GM23338 (cell line): ENCODE data around the gene TASOR2. TPM values are rescaled to one million over a fixed set of nuclear protein-coding genes. Genes with fewer than 3 reads are reported as not detected.

Experiments
- ATAC-seq: fragments of 200-7000 bp; cut with Tn5 transposase; 3 replicates; pipeline ENCODE4 v1.9.1; 2020
- DNase-seq: peaks from one replicate; pipeline ENCODE4 v3.0.0-alpha.2; 2015; ENCODE audit warnings: low spot score
- H2AFZ ChIP-seq: fragments of 200-600 bp; sonication (generic); 2 replicates; pipeline ENCODE4 v1.8.0; 2016; ENCODE audit warnings: antibody characterized with exemption, mild to moderate bottlenecking, moderate library complexity
- H3F3A ChIP-seq: fragments of 200-600 bp; sonication (generic); replicated peaks from 2 replicates; pipeline ENCODE4 v1.8.0; 2017; ENCODE audit warnings: antibody characterized with exemption, mixed run types, low read depth
- H3K27ac ChIP-seq: fragments of 200-600 bp; sonication (generic); 2 replicates; pipeline ENCODE4 v1.6.1; 2016; ENCODE audit warnings: low read depth
- H3K27me3 ChIP-seq: fragments of 200-600 bp; sonication (generic); 2 replicates; pipeline ENCODE4 v1.8.0; 2016; ENCODE audit warnings: mild to moderate bottlenecking, mixed run types, moderate library complexity; ENCODE audit not compliant: insufficient read depth
- H3K36me3 ChIP-seq: fragments of 200-600 bp; sonication (generic); 2 replicates; pipeline ENCODE4 v1.8.0; 2016; ENCODE audit warnings: mild to moderate bottlenecking; ENCODE audit not compliant: insufficient read depth
- H3K4me1 ChIP-seq: fragments of 200-600 bp; sonication (generic); 2 replicates; pipeline ENCODE4 v1.8.0; 2016; ENCODE audit warnings: mild to moderate bottlenecking, moderate library complexity; ENCODE audit not compliant: insufficient read depth
- H3K4me2 ChIP-seq: fragments of 200-600 bp; sonication (generic); 2 replicates; pipeline ENCODE4 v1.7.1; 2017; ENCODE audit warnings: mixed run types
- H3K4me3 ChIP-seq: fragments of 200-600 bp; sonication (generic); 2 replicates; pipeline ENCODE4 v1.6.1; 2016; ENCODE audit warnings: mixed run types
- H3K79me2 ChIP-seq: fragments of 200-600 bp; sonication (generic); replicated peaks from 2 replicates; pipeline ENCODE4 v1.8.0; 2017; ENCODE audit warnings: mild to moderate bottlenecking; ENCODE audit not compliant: insufficient read depth
- H3K9me2 ChIP-seq: fragments of 200-600 bp; sonication (generic); 2 replicates; pipeline ENCODE4 v1.8.0; 2017; ENCODE audit not compliant: insufficient read depth
- H4K20me1 ChIP-seq: fragments of 200-600 bp; sonication (generic); replicated peaks from 2 replicates; pipeline ENCODE4 v1.8.0; 2017; ENCODE audit warnings: mild to moderate bottlenecking; ENCODE audit not compliant: insufficient read depth
- H3K27ac Mint-ChIP-seq: 2 replicates; pipeline ENCODE4 v1.8.0; 2020; ENCODE audit warnings: inconsistent platforms, mild to moderate bottlenecking, moderate library complexity, mixed read lengths
- H3K27me3 Mint-ChIP-seq: 3 replicates; pipeline ENCODE4 v1.8.0; 2022; ENCODE audit warnings: low read depth, mild to moderate bottlenecking, moderate library complexity, mixed read lengths, inconsistent platforms; ENCODE audit not compliant: insufficient read depth, poor library complexity
- H3K36me3 Mint-ChIP-seq: 3 replicates; pipeline ENCODE4 v1.8.0; 2021; ENCODE audit warnings: low read depth, mild to moderate bottlenecking, inconsistent platforms, moderate library complexity, mixed read lengths
- H3K4me1 Mint-ChIP-seq: 3 replicates; pipeline ENCODE4 v1.8.0; 2020; ENCODE audit warnings: mild to moderate bottlenecking, inconsistent platforms, mixed read lengths
- H3K4me3 Mint-ChIP-seq: 3 replicates; pipeline ENCODE4 v1.8.0; 2021; ENCODE audit warnings: moderate library complexity, mild to moderate bottlenecking, inconsistent platforms, mixed read lengths
- H3K9me3 Mint-ChIP-seq: 3 replicates; pipeline ENCODE4 v1.8.0; 2020; ENCODE audit warnings: moderate library complexity, mild to moderate bottlenecking, inconsistent platforms, mixed read lengths
- CREB1 ChIP-seq: fragments of 250-450 bp; sonication (Bioruptor Pico); IDR thresholded peaks from 2 replicates; pipeline ENCODE4 v1.5.0; 2020; ENCODE audit warnings: low read depth, mild to moderate bottlenecking, moderate library complexity
- EZH2phosphoT487 ChIP-seq: fragments of 200-600 bp; sonication (generic); IDR thresholded peaks from one replicate; pipeline ENCODE4 v1.8.1; 2018; ENCODE audit warnings: antibody characterized with exemption; ENCODE audit not compliant: unreplicated experiment
- NANOG ChIP-seq: IDR thresholded peaks from 2 replicates; pipeline ENCODE4 v1.6.1; 2016; ENCODE audit warnings: antibody characterized with exemption, borderline replicate concordance
- POLR2AphosphoS5 ChIP-seq: IDR thresholded peaks from 2 replicates; pipeline ENCODE4 v1.6.1; 2016; ENCODE audit warnings: antibody characterized with exemption, low read depth
- STAT1 ChIP-seq: IDR thresholded peaks from one replicate; pipeline ENCODE4 v1.6.1; 2016; ENCODE audit warnings: antibody characterized with exemption; ENCODE audit not compliant: unreplicated experiment
- ZNF114 ChIP-seq: fragments of 250-450 bp; sonication (Bioruptor Pico); IDR thresholded peaks from 2 replicates; pipeline ENCODE4 v1.5.0; 2020; ENCODE audit warnings: mild to moderate bottlenecking, moderate library complexity
- ZNF331 ChIP-seq: fragments of 250-450 bp; sonication (Bioruptor Pico); IDR thresholded peaks from 2 replicates; pipeline ENCODE4 v1.5.0; 2020; ENCODE audit warnings: low read depth, mild to moderate bottlenecking, moderate library complexity
- polyA plus RNA-seq: library from polyadenylated mRNA; unstranded; fragments of >200 nt; fragmentation: Nextera tagmentation; extraction: Ambion mirVana; gene quantifications from 2 replicates; pipeline ENCODE4 v1.2.1, GENCODE V29; 2016
- total RNA-seq: library from RNA; depleted of rRNA; stranded (reverse); fragments of >200 nt; shearing (Covaris generic); gene quantifications from 2 replicates; pipeline ENCODE4 v1.2.3, GENCODE V29; 2014
- TF ChIP-seq, protein P1 (sequence below): fragments of 250-450 bp; sonication (Bioruptor Pico); IDR thresholded peaks from 2 replicates; pipeline ENCODE4 v1.5.0; 2020; ENCODE audit warnings: mild to moderate bottlenecking, moderate library complexity
- TF ChIP-seq, protein P2 (sequence below): IDR thresholded peaks from one replicate; pipeline ENCODE4 v1.6.1; 2018; ENCODE audit warnings: antibody characterized with exemption; ENCODE audit not compliant: unreplicated experiment
- TF ChIP-seq, protein P3 (sequence below): IDR thresholded peaks from 2 replicates; pipeline ENCODE4 v1.6.1; 2016; ENCODE audit warnings: antibody characterized with exemption

TASOR2 gene
- total and polyA plus RNA-seq, 2 experiments from 2014 or later, result 45.2 to 110 TPM

DNA sequence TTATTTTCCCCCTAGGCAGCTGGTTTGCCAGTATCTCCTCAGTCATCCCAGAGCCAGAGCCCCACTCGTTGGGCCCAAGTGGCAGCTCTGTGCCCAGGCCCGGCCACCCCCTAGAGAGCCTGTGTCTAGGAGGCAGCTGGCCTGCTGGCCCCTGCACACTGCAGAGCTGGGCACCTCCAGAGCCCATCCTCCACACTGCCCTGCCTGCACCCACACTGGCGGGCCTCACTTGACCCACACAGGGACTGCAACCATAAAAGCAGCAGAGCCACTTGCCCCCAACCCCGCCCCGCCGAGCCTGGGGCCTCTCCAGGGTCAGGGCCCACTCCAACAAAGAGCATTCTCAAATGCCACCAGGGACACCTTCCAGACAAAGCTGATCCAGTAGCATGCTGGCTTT is 23.6 kb upstream of the TASOR2 start:
- H3K27me3 Mint-ChIP-seq, result peaks cover 27% of the 10 kb centered on the region
- 0 out of 2 replicates have a peak, but pooled peaks cover 2% of the 10 kb centered on the region for H3F3A ChIP-seq
- H3K79me2 ChIP-seq, result peaks cover 52% of the 10 kb centered on the region
- H2AFZ ChIP-seq, result no peak overlapping the region
- H3K36me3 Mint-ChIP-seq, result no peaks in the 10 kb centered on the region; the same call in 2 of the 3 replicates
- no peak overlapping the region for H3K4me3 ChIP-seq
- H4K20me1 ChIP-seq, result peaks cover 11% of the 10 kb centered on the region
- H3K4me1 ChIP-seq, result peaks cover 32% of the 10 kb centered on the region
- H3K27me3 ChIP-seq, result no peaks in the 10 kb centered on the region
- H3K4me3 Mint-ChIP-seq, result no peak overlapping the region
- no peak overlapping the region for H3K27ac Mint-ChIP-seq
- no peaks in the 10 kb centered on the region for H3K9me2 ChIP-seq
- no peaks in the 10 kb centered on the region for H3K36me3 ChIP-seq
- H3K9me3 Mint-ChIP-seq, result no peaks in the 10 kb centered on the region
- ATAC-seq, result no peak
- no peak for TF ChIP-seq ZNF331 (CRISPR knock-in tag)
- no peak for TF ChIP-seq STAT1
- TF ChIP-seq, protein P1, sequence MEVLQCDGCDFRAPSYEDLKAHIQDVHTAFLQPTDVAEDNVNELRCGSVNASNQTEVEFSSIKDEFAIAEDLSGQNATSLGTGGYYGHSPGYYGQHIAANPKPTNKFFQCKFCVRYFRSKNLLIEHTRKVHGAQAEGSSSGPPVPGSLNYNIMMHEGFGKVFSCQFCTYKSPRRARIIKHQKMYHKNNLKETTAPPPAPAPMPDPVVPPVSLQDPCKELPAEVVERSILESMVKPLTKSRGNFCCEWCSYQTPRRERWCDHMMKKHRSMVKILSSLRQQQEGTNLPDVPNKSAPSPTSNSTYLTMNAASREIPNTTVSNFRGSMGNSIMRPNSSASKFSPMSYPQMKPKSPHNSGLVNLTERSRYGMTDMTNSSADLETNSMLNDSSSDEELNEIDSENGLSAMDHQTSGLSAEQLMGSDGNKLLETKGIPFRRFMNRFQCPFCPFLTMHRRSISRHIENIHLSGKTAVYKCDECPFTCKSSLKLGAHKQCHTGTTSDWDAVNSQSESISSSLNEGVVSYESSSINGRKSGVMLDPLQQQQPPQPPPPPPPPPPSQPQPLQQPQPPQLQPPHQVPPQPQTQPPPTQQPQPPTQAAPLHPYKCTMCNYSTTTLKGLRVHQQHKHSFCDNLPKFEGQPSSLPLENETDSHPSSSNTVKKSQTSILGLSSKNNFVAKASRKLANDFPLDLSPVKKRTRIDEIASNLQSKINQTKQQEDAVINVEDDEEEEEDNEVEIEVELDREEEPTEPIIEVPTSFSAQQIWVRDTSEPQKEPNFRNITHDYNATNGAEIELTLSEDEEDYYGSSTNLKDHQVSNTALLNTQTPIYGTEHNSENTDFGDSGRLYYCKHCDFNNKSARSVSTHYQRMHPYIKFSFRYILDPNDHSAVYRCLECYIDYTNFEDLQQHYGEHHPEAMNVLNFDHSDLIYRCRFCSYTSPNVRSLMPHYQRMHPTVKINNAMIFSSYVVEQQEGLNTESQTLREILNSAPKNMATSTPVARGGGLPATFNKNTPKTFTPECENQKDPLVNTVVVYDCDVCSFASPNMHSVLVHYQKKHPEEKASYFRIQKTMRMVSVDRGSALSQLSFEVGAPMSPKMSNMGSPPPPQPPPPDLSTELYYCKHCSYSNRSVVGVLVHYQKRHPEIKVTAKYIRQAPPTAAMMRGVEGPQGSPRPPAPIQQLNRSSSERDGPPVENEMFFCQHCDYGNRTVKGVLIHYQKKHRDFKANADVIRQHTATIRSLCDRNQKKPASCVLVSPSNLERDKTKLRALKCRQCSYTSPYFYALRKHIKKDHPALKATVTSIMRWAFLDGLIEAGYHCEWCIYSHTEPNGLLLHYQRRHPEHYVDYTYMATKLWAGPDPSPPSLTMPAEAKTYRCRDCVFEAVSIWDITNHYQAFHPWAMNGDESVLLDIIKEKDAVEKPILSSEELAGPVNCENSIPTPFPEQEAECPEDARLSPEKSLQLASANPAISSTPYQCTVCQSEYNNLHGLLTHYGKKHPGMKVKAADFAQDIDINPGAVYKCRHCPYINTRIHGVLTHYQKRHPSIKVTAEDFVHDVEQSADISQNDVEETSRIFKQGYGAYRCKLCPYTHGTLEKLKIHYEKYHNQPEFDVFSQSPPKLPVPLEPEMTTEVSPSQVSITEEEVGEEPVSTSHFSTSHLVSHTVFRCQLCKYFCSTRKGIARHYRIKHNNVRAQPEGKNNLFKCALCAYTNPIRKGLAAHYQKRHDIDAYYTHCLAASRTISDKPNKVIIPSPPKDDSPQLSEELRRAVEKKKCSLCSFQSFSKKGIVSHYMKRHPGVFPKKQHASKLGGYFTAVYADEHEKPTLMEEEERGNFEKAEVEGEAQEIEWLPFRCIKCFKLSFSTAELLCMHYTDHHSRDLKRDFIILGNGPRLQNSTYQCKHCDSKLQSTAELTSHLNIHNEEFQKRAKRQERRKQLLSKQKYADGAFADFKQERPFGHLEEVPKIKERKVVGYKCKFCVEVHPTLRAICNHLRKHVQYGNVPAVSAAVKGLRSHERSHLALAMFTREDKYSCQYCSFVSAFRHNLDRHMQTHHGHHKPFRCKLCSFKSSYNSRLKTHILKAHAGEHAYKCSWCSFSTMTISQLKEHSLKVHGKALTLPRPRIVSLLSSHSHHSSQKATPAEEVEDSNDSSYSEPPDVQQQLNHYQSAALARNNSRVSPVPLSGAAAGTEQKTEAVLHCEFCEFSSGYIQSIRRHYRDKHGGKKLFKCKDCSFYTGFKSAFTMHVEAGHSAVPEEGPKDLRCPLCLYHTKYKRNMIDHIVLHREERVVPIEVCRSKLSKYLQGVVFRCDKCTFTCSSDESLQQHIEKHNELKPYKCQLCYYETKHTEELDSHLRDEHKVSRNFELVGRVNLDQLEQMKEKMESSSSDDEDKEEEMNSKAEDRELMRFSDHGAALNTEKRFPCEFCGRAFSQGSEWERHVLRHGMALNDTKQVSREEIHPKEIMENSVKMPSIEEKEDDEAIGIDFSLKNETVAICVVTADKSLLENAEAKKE (CRISPR knock-in tag), result no peak
- TF ChIP-seq, protein P2, sequence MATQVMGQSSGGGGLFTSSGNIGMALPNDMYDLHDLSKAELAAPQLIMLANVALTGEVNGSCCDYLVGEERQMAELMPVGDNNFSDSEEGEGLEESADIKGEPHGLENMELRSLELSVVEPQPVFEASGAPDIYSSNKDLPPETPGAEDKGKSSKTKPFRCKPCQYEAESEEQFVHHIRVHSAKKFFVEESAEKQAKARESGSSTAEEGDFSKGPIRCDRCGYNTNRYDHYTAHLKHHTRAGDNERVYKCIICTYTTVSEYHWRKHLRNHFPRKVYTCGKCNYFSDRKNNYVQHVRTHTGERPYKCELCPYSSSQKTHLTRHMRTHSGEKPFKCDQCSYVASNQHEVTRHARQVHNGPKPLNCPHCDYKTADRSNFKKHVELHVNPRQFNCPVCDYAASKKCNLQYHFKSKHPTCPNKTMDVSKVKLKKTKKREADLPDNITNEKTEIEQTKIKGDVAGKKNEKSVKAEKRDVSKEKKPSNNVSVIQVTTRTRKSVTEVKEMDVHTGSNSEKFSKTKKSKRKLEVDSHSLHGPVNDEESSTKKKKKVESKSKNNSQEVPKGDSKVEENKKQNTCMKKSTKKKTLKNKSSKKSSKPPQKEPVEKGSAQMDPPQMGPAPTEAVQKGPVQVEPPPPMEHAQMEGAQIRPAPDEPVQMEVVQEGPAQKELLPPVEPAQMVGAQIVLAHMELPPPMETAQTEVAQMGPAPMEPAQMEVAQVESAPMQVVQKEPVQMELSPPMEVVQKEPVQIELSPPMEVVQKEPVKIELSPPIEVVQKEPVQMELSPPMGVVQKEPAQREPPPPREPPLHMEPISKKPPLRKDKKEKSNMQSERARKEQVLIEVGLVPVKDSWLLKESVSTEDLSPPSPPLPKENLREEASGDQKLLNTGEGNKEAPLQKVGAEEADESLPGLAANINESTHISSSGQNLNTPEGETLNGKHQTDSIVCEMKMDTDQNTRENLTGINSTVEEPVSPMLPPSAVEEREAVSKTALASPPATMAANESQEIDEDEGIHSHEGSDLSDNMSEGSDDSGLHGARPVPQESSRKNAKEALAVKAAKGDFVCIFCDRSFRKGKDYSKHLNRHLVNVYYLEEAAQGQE, result no peak
- no peak for TF ChIP-seq CREB1 (CRISPR knock-in tag)
- no peak for TF ChIP-seq EZH2phosphoT487
- TF ChIP-seq, protein P3, sequence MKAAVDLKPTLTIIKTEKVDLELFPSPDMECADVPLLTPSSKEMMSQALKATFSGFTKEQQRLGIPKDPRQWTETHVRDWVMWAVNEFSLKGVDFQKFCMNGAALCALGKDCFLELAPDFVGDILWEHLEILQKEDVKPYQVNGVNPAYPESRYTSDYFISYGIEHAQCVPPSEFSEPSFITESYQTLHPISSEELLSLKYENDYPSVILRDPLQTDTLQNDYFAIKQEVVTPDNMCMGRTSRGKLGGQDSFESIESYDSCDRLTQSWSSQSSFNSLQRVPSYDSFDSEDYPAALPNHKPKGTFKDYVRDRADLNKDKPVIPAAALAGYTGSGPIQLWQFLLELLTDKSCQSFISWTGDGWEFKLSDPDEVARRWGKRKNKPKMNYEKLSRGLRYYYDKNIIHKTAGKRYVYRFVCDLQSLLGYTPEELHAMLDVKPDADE, result no peak
- no peak for TF ChIP-seq POLR2AphosphoS5
- TF ChIP-seq NANOG, result no peak
- no peak for TF ChIP-seq ZNF114
- DNase-seq, result no peak
- peaks cover 56% of the 10 kb centered on the region for H3K4me1 Mint-ChIP-seq
- H3K27ac ChIP-seq, result no peak overlapping the region
- H3K4me2 ChIP-seq, result no peak overlapping the region
